A549 (cell line): ENCODE results near the gene GRIPAP1.

Experiments
- CBX8 ChIP-seq: fragments of 200-600 bp; sonication (generic); IDR thresholded peaks from 2 replicates; pipeline ENCODE4 v1.6.1; 2016
- CEBPB ChIP-seq, 2 experiments: fragments of >200 bp in 1 of 2; sonication (Bioruptor Twin) in 1 of 2; formaldehyde crosslinking in 1 of 2; IDR thresholded peaks; 2 replicates each; pipeline ENCODE4 v1.6.1; 2012 to 2016
- ESRRA ChIP-seq: fragments of 150-350 bp; IDR thresholded peaks from 2 replicates; pipeline ENCODE4 v1.6.1; 2014; ENCODE audit warnings: mild to moderate bottlenecking, low read length, borderline replicate concordance
- FOSL2 ChIP-seq, 2 experiments: fragments of 450-650 bp in 1 of 2; fragments of >200 bp in 1 of 2; sonication (Bioruptor Twin) in 1 of 2; formaldehyde crosslinking; IDR thresholded peaks; 2 replicates each; pipeline versions ENCODE4 v1.5.0 to v1.6.1; 2016 to 2020; ENCODE audit warnings: mild to moderate bottlenecking in 1 of 2, moderate library complexity in 1 of 2
- HDAC2 ChIP-seq: fragments of 200-600 bp; sonication (generic); IDR thresholded peaks from 2 replicates; pipeline ENCODE4 v1.6.1; 2016
- HOXB13 ChIP-seq: fragments of 250-450 bp; sonication (Bioruptor Pico); IDR thresholded peaks from 2 replicates; pipeline ENCODE4 v1.5.0; 2020; ENCODE audit warnings: low read depth, mild to moderate bottlenecking, moderate library complexity
- MAZ ChIP-seq: fragments of 150-350 bp; IDR thresholded peaks from 2 replicates; pipeline ENCODE4 v1.6.1; 2014; ENCODE audit warnings: antibody characterized with exemption, low read depth, low read length, borderline replicate concordance
- MYC ChIP-seq: IDR thresholded peaks from 2 replicates; pipeline ENCODE4 v1.6.1; 2012; ENCODE audit warnings: mild to moderate bottlenecking, inconsistent platforms, low read length, improper control_type of control experiment, borderline replicate concordance
- POLR2A ChIP-seq: IDR thresholded peaks from 2 replicates; pipeline ENCODE4 v1.6.1; 2012; ENCODE audit warnings: mild to moderate bottlenecking, low read length
- TF ChIP-seq, protein P1 (sequence below): IDR thresholded peaks from 2 replicates; pipeline ENCODE4 v1.6.1; 2012
- TF ChIP-seq, protein P2 (sequence below): fragments of 450-650 bp; IDR thresholded peaks from 2 replicates; pipeline ENCODE4 v1.6.1; 2014; ENCODE audit warnings: antibody characterized with exemption
- TF ChIP-seq, protein P3 (sequence below): fragments of >200 bp; sonication (Bioruptor Twin); formaldehyde crosslinking; IDR thresholded peaks from 3 replicates; pipeline ENCODE4 v1.5.1; 2016

DNA sequence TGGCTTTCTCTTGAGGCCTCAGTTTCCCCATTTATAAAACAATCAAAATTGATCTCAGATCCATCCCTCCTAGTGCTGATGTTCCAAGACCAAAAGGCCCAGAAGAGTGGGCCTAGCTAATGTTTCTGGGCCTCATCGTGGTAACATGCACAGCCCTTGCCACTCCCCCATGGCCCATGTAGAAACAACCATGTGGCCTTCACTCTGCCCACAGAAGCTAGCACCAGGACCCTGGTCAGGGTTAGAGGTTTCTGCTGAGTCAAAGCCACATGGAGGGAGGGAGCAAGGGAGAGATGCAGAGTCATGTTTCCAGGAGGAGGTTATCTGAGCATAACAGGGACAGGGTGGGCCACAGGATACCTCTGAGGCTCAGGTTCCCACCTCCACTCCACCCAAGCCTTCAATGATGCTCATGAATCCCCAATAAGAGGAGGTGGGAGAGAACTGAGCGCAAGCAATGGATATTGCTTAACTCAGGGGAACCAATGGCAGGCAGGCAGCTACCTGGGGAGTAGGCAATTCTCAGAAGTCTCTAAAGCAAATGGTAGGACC, 61.6 kb downstream of the GRIPAP1 start:
- TF ChIP-seq CBX8 (no peak), FOSL2 (IDR thresholded peaks at IDR 0.05) (no peak), FOSL2 (CRISPR knock-in tag; IDR thresholded peaks at IDR 0.05) (no peak), HDAC2 (no peak), MAZ (no peak), ESRRA (no peak), MYC (no peak), CEBPB (IDR thresholded peaks at IDR 0.05) (no peak), POLR2A (no peak), HOXB13 (CRISPR knock-in tag) (no peak)
- TF ChIP-seq, protein P1, sequence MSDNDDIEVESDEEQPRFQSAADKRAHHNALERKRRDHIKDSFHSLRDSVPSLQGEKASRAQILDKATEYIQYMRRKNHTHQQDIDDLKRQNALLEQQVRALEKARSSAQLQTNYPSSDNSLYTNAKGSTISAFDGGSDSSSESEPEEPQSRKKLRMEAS: no peak
- TF ChIP-seq, protein P2, sequence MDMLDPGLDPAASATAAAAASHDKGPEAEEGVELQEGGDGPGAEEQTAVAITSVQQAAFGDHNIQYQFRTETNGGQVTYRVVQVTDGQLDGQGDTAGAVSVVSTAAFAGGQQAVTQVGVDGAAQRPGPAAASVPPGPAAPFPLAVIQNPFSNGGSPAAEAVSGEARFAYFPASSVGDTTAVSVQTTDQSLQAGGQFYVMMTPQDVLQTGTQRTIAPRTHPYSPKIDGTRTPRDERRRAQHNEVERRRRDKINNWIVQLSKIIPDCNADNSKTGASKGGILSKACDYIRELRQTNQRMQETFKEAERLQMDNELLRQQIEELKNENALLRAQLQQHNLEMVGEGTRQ: no peak
- TF ChIP-seq, protein P3, sequence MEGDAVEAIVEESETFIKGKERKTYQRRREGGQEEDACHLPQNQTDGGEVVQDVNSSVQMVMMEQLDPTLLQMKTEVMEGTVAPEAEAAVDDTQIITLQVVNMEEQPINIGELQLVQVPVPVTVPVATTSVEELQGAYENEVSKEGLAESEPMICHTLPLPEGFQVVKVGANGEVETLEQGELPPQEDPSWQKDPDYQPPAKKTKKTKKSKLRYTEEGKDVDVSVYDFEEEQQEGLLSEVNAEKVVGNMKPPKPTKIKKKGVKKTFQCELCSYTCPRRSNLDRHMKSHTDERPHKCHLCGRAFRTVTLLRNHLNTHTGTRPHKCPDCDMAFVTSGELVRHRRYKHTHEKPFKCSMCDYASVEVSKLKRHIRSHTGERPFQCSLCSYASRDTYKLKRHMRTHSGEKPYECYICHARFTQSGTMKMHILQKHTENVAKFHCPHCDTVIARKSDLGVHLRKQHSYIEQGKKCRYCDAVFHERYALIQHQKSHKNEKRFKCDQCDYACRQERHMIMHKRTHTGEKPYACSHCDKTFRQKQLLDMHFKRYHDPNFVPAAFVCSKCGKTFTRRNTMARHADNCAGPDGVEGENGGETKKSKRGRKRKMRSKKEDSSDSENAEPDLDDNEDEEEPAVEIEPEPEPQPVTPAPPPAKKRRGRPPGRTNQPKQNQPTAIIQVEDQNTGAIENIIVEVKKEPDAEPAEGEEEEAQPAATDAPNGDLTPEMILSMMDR: no peak
